GM13977 (cell line): ENCODE results near the gene FGGY.

Experiments used
- DNase-seq: peaks from one replicate; pipeline ENCODE4 v3.0.0; 2012; ENCODE audit warnings: low spot score
- in situ Hi-C: fragments of 300-500 bp; cut with MboI; formaldehyde crosslinking; loops from one replicate; pipeline ENCODE4 v1.12.0; 2022; ENCODE audit warnings: low sequenced_read_pairs, low pct_unique_long_range_greater_than_20kb, mixed read lengths, inconsistent platforms; ENCODE audit not compliant: unreplicated experiment
- TF ChIP-seq, protein P1 (sequence below): IDR thresholded peaks from 2 replicates; pipeline ENCODE4 v1.5.1; 2012; ENCODE audit warnings: mild to moderate bottlenecking, control low read depth; ENCODE audit not compliant: insufficient read depth; ENCODE audit errors: extremely low read depth, missing control alignments

FGGY gene

GRCh38 chr1:59317343-59317742 lies 20.4 kb downstream of the FGGY start:
- TF ChIP-seq, protein P1, sequence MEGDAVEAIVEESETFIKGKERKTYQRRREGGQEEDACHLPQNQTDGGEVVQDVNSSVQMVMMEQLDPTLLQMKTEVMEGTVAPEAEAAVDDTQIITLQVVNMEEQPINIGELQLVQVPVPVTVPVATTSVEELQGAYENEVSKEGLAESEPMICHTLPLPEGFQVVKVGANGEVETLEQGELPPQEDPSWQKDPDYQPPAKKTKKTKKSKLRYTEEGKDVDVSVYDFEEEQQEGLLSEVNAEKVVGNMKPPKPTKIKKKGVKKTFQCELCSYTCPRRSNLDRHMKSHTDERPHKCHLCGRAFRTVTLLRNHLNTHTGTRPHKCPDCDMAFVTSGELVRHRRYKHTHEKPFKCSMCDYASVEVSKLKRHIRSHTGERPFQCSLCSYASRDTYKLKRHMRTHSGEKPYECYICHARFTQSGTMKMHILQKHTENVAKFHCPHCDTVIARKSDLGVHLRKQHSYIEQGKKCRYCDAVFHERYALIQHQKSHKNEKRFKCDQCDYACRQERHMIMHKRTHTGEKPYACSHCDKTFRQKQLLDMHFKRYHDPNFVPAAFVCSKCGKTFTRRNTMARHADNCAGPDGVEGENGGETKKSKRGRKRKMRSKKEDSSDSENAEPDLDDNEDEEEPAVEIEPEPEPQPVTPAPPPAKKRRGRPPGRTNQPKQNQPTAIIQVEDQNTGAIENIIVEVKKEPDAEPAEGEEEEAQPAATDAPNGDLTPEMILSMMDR = no peak
- no peak for DNase-seq
- in situ Hi-C loops = no loop called here

GRCh38 chr1:59317780-59318179 lies 20.9 kb downstream of the FGGY start:
- no peak for DNase-seq
- in situ Hi-C loops = no loop called here
- TF ChIP-seq, protein P1 = no peak

GRCh38 chr1:59318271-59318860 lies 21.5 kb downstream of the FGGY start:
- DNase-seq = no peak
- in situ Hi-C loops = no loop called here
- TF ChIP-seq, protein P1 = no peak

DNA sequence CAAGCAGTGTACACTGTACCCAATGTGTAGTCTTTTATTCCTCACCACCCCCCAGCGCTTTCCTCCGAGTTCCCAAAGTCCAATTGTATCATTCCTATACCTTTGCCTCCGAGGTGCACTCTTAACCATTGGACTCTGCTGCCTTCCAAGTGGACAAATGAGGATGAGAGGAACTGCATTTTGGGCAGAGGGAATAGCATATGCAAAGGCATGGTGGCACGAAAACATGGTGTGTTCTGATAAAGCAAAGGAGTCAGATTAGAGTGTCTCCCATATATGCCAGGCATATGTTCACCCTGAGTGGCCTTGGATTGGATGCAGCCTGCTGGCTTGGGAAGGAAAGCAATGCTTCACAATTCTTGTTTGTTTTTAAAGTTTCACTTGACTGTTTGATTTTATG lies 25.5 kb downstream of the FGGY start:
- in situ Hi-C loops = no loop called here
- no peak for DNase-seq
- TF ChIP-seq, protein P1 = no peak

GRCh38 chr1:59322814-59323213 lies 25.9 kb downstream of the FGGY start:
- DNase-seq = no peak
- TF ChIP-seq, protein P1 = no peak
- in situ Hi-C loops = no loop called here

DNA sequence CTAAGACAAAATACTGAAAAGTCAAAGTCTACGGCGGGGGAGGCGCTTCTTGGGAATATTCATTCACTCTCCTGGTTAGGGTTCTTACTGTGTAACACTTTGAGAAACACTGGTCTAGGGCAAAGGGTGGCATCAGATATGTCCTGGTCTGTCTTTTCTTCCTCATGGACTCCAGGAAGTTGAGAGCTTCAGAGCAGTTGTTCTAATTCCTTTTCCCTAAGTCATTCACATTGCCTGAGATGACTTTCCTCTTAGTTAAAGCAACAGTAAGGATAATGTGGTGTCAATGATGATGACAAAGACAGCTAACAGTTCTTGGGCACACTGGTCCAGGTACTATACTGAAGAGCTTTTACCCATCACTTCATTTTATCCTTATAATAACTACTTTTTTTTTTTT lies 27.0 kb downstream of the FGGY start:
- in situ Hi-C loops = no loop called here
- TF ChIP-seq, protein P1 = no peak
- DNase-seq = no peak
